ENCODE data around the gene CRBN.

CRBN gene

GRCh38 chr3:3109407-3110298 is 69.8 kb downstream of the CRBN start:
- no peak for DNase-seq

GRCh38 chr3:3107858-3108257 is 71.6 kb downstream of the CRBN start:
- no peak for DNase-seq

- no peak for DNase-seq
Measured at GRCh38 chr3:3107181-3107580, 72.3 kb downstream of the CRBN start.

- no peak for DNase-seq
Measured at GRCh38 chr3:3105815-3106214, 73.7 kb downstream of the CRBN start.

GRCh38 chr3:3105246-3105645 is 74.2 kb downstream of the CRBN start:
- DNase-seq, result no peak

GRCh38 chr3:3102751-3103150 is 76.7 kb downstream of the CRBN start:
- DNase-seq, result no peak

- DNase-seq, result no peak
Measured at GRCh38 chr3:3101660-3102458, 77.6 kb downstream of the CRBN start.
